Cerebellar cortex (tissue), 1 donor: ENCODE data around the gene PPP1R3A.

Source experiments
- DNase-seq: peaks from one replicate; pipeline ENCODE4 v3.0.0-alpha.2; 2015; ENCODE audit warnings: low spot score

The PPP1R3A gene

GRCh38 chr7:113878394-113878992, 40.3 kb downstream of the PPP1R3A start:
- DNase-seq, result no peak

GRCh38 chr7:113875224-113875623, 43.6 kb downstream of the PPP1R3A start:
- DNase-seq, result no peak

GRCh38 chr7:113873554-113874151, 45.2 kb downstream of the PPP1R3A start:
- DNase-seq, result no peak

GRCh38 chr7:113872981-113873380, 45.8 kb downstream of the PPP1R3A start:
- DNase-seq, result no peak

GRCh38 chr7:113867325-113867724, 51.5 kb downstream of the PPP1R3A start:
- no peak for DNase-seq

GRCh38 chr7:113856010-113856409, 62.8 kb downstream of the PPP1R3A start:
- DNase-seq, result no peak

- DNase-seq, result no peak
Measured at GRCh38 chr7:113840954-113841353, 77.9 kb downstream of the PPP1R3A start.

GRCh38 chr7:113835367-113835766, 83.4 kb downstream of the PPP1R3A start:
- no peak for DNase-seq

- no peak for DNase-seq
Measured at GRCh38 chr7:113832196-113832745, 86.5 kb downstream of the PPP1R3A start.

GRCh38 chr7:113831556-113831955, 87.3 kb downstream of the PPP1R3A start:
- DNase-seq, result no peak

- no peak for DNase-seq
Measured at GRCh38 chr7:113828581-113828980, 90.2 kb downstream of the PPP1R3A start.
